PC-3 (cell line): ENCODE results near the gene SLC39A11.

Experiments used
- CTCF ChIP-seq: fragments of 300-600 bp; sonication (generic); conservative IDR thresholded peaks from 2 replicates; pipeline ENCODE4 v1.5.1; 2017; ENCODE audit warnings: antibody characterized with exemption, low read depth, mild to moderate bottlenecking, low read length
- EZH2 ChIP-seq: fragments of 300-600 bp; sonication (generic); IDR thresholded peaks from one replicate; pipeline ENCODE4 v1.6.1; 2017; ENCODE audit warnings: antibody characterized with exemption, mild to moderate bottlenecking, low read length; ENCODE audit not compliant: unreplicated experiment
- EZH2phosphoT487 ChIP-seq: fragments of 300-600 bp; sonication (generic); IDR thresholded peaks from 2 replicates; pipeline ENCODE4 v1.6.1; 2018; ENCODE audit warnings: mild to moderate bottlenecking, antibody characterized with exemption, low read length, borderline replicate concordance

DNA sequence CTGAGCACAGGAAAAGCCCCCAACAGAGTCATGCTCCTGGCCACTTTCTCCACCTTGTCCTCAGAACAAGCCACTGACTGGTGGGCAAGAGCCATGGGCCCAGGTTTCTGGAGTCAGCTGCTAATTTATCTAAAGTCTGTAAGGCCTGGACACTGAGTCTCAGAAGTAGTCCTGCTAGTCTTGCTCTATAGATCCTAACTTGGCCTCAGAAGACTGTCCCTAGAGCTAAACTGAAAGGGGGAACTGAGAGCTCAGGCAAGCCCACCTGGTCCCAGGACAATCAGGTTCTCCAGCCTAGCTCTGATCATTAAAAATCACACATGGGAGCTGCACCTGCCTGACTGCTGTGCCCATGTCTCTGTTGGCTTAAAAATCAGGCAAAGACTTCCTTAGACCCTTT is 485.8 kb downstream of the SLC39A11 start:
- TF ChIP-seq CTCF (no peak), EZH2phosphoT487 (no peak), EZH2 (no peak)
